Gastrocnemius medialis (tissue), 4 donors: ENCODE results near the gene TMPRSS13. TPM values are rescaled to one million over a fixed set of nuclear protein-coding genes. Genes with fewer than 3 reads are reported as not detected.

ENCODE experiments used
- ATAC-seq, 2 donors: fragments of 150-250 bp; one replicate each; pipeline ENCODE4 v1.9.1; 2016
- DNase-seq, 2 donors: peaks; one replicate each; pipeline ENCODE4 v3.0.0-alpha.2; 2019
- H3K27ac ChIP-seq, 4 donors: fragments of 200-600 bp; sonication (generic); 1 replicate in 1 of 4; 2 replicates in 3 of 4; pipeline ENCODE4 v1.5.1; 2016 to 2018; ENCODE audit warnings: mild to moderate bottlenecking in 2 of 4, moderate library complexity in 1 of 4
- H3K27me3 ChIP-seq, 3 donors: fragments of 200-600 bp; sonication (generic) in 2 of 3; 1 replicate in 1 of 3; 2 replicates in 2 of 3; pipeline versions ENCODE4 v1.5.1 to v1.6.0; 2016 to 2019; ENCODE audit warnings: mild to moderate bottlenecking in 1 of 3, moderate library complexity in 1 of 3
- H3K36me3 ChIP-seq, 2 donors: fragments of 200-600 bp; sonication (generic) in 1 of 2; one replicate each; pipeline ENCODE4 v1.5.1; 2017 to 2018
- H3K4me1 ChIP-seq, 2 donors: fragments of 200-600 bp; sonication (generic) in 1 of 2; one replicate each; pipeline ENCODE4 v1.5.1; 2016 to 2017; ENCODE audit warnings: mild to moderate bottlenecking in 2 of 2
- H3K4me3 ChIP-seq, 4 donors: fragments of 200-600 bp; sonication (generic) in 3 of 4; 1 replicate in 1 of 4; 2 replicates in 3 of 4; pipeline ENCODE4 v1.5.1; 2016 to 2019; ENCODE audit warnings: mild to moderate bottlenecking in 2 of 4
- H3K9me3 ChIP-seq, 3 donors: fragments of 200-600 bp; sonication (generic) in 2 of 3; 1 replicate in 1 of 3; 2 replicates in 2 of 3; pipeline ENCODE4 v1.5.1; 2016 to 2019
- CTCF ChIP-seq, 5 experiments: fragments of 450-650 bp in 3 of 5; fragments of 200-600 bp in 2 of 5; sonication (generic) in 2 of 5; IDR thresholded peaks in 4 of 5; conservative IDR thresholded peaks in 1 of 5; 1 replicate in 4 of 5; 2 replicates in 1 of 5; pipeline ENCODE4 v1.5.1; 2016 to 2019; ENCODE audit warnings: antibody characterized with exemption in 5 of 5, mild to moderate bottlenecking in 3 of 5, moderate library complexity in 3 of 5
- POLR2A ChIP-seq, 2 donors: fragments of 450-650 bp; IDR thresholded peaks; one replicate each; pipeline ENCODE4 v1.6.1; 2017; ENCODE audit warnings: antibody characterized with exemption in 2 of 2, mild to moderate bottlenecking in 2 of 2, moderate library complexity in 2 of 2
- in situ Hi-C, 4 donors: fragments of 200-750 bp; cut with MboI; loops; one replicate each; pipeline versions ENCODE4 v1.15.0 to v1.8.0; 2017; ENCODE audit warnings: low sequenced_read_pairs in 4 of 4
- intact Hi-C: fragments of 100-400 bp; cut with DNase I; formaldehyde crosslinking; loops from one replicate; pipeline ENCODE4 v1.15.1; 2023; ENCODE audit warnings: low total_unique reads
- total RNA-seq, 4 donors: library from RNA; depleted of rRNA; stranded (reverse); fragments of >200 nt; gene quantifications; one replicate each; pipeline versions ENCODE4 v1.1.0 to v1.2.3, GENCODE V29; 2016

Gene TMPRSS13
- total RNA-seq, 4 donors from 2014 or later: not detected

- Histone ChIP-seq H3K36me3 (no peaks in the 10 kb centered on the region), H3K27me3 (no peaks in the 10 kb centered on the region), H3K4me1 (no peaks in the 10 kb centered on the region), H3K4me3 (no peak overlapping the region), H3K27ac (no peak overlapping the region), H3K9me3 (no peaks in the 10 kb centered on the region)
- TF ChIP-seq POLR2A (IDR thresholded peaks at IDR 0.05): no peak
- no peak for TF ChIP-seq CTCF (IDR thresholded peaks at IDR 0.05 in 4 of 5, conservative IDR thresholded peaks at IDR 0.05 in 1 of 5)
- ATAC-seq (no peak), DNase-seq (no peak)
- in situ Hi-C loops (no loop called here), intact Hi-C loops (no loop called here)
Observed at GRCh38 chr11:117919781-117920221, 9.4 kb downstream of the TMPRSS13 start.

- H3K27ac ChIP-seq: no peak overlapping the region
- H3K9me3 ChIP-seq: no peaks in the 10 kb centered on the region
- DNase-seq: no peak
- no peaks in the 10 kb centered on the region for H3K27me3 ChIP-seq
- no peaks in the 10 kb centered on the region for H3K4me1 ChIP-seq
- in situ Hi-C loops: no loop called here
- no peak for ATAC-seq
- TF ChIP-seq CTCF (IDR thresholded peaks at IDR 0.05 in 4 of 5, conservative IDR thresholded peaks at IDR 0.05 in 1 of 5): no peak
- TF ChIP-seq POLR2A (IDR thresholded peaks at IDR 0.05): no peak
- H3K36me3 ChIP-seq: no peaks in the 10 kb centered on the region
- H3K4me3 ChIP-seq: no peak overlapping the region
- intact Hi-C loops: no loop called here
Observed at GRCh38 chr11:117919341-117919740, 9.9 kb downstream of the TMPRSS13 start.

GRCh38 chr11:117918366-117919255 lies 10.6 kb downstream of the TMPRSS13 start:
- H3K27ac ChIP-seq: no peak overlapping the region
- no peak for ATAC-seq
- no peaks in the 10 kb centered on the region for H3K27me3 ChIP-seq
- TF ChIP-seq POLR2A (IDR thresholded peaks at IDR 0.05): no peak
- TF ChIP-seq CTCF (IDR thresholded peaks at IDR 0.05 in 4 of 5, conservative IDR thresholded peaks at IDR 0.05 in 1 of 5): no peak
- intact Hi-C loops (no loop called here), in situ Hi-C loops (no loop called here)
- no peaks in the 10 kb centered on the region for H3K9me3 ChIP-seq
- no peak overlapping the region for H3K4me3 ChIP-seq
- H3K36me3 ChIP-seq: no peaks in the 10 kb centered on the region
- no peak for DNase-seq
- H3K4me1 ChIP-seq: no peaks in the 10 kb centered on the region

GRCh38 chr11:117917591-117918151 lies 11.5 kb downstream of the TMPRSS13 start:
- Histone ChIP-seq H3K4me3 (no peak overlapping the region), H3K36me3 (no peaks in the 10 kb centered on the region), H3K4me1 (no peaks in the 10 kb centered on the region), H3K9me3 (no peaks in the 10 kb centered on the region), H3K27me3 (no peaks in the 10 kb centered on the region), H3K27ac (no peak overlapping the region)
- TF ChIP-seq CTCF (IDR thresholded peaks at IDR 0.05 in 4 of 5, conservative IDR thresholded peaks at IDR 0.05 in 1 of 5) (no peak), POLR2A (IDR thresholded peaks at IDR 0.05) (no peak)
- ATAC-seq: no peak
- no peak for DNase-seq
- intact Hi-C loops (no loop called here), in situ Hi-C loops (no loop called here)
